OCI-LY1 (cell line): ENCODE results near the gene BCL2L13.

Experiments
- H2AFZ ChIP-seq: fragments of 200-600 bp; sonication (generic), shearing (Covaris generic); 2 replicates; pipeline ENCODE4 v1.6.0; 2014; ENCODE audit warnings: antibody characterized with exemption, mild to moderate bottlenecking, low read length
- H3F3A ChIP-seq: fragments of 200-600 bp; sonication (generic), shearing (Covaris generic); 2 replicates; pipeline ENCODE4 v1.6.0; 2014; ENCODE audit warnings: mild to moderate bottlenecking, antibody characterized with exemption, low read length, moderate library complexity; ENCODE audit not compliant: insufficient read depth
- H3K27ac ChIP-seq: fragments of 200-600 bp; sonication (generic); 2 replicates; pipeline ENCODE4 v1.5.1; 2014; ENCODE audit warnings: low read length, mixed run types, mild to moderate bottlenecking, low read depth; ENCODE audit not compliant: poor library complexity, severe bottlenecking
- H3K27me3 ChIP-seq: fragments of 200-600 bp; sonication (generic); 2 replicates; pipeline ENCODE4 v1.6.0; 2014; ENCODE audit warnings: antibody characterized with exemption, mild to moderate bottlenecking, low read length, moderate library complexity; ENCODE audit not compliant: insufficient read depth
- H3K36me3 ChIP-seq: fragments of 200-600 bp; sonication (generic); 2 replicates; pipeline ENCODE4 v1.6.1; 2014; ENCODE audit warnings: mild to moderate bottlenecking, antibody characterized with exemption, low read length, moderate library complexity, mixed read lengths; ENCODE audit not compliant: insufficient read depth
- H3K4me1 ChIP-seq: fragments of 200-600 bp; sonication (generic); 2 replicates; pipeline ENCODE4 v1.5.1; 2014; ENCODE audit warnings: mild to moderate bottlenecking, low read length, moderate library complexity; ENCODE audit not compliant: insufficient read depth, severe bottlenecking
- H3K4me2 ChIP-seq: fragments of 200-600 bp; sonication (generic), shearing (Covaris generic); 2 replicates; pipeline ENCODE4 v1.6.1; 2014; ENCODE audit warnings: low read length
- H3K4me3 ChIP-seq: fragments of 200-600 bp; sonication (generic); 2 replicates; pipeline ENCODE4 v1.5.1; 2014; ENCODE audit warnings: low read length, low read depth, mild to moderate bottlenecking, mixed read lengths; ENCODE audit not compliant: poor library complexity, severe bottlenecking
- H3K79me2 ChIP-seq: fragments of 200-600 bp; shearing (Covaris generic); 2 replicates; pipeline ENCODE4 v1.6.1; 2016; ENCODE audit warnings: mixed run types, low read length, mixed read lengths; ENCODE audit not compliant: insufficient read depth
- H3K9ac ChIP-seq: fragments of 200-600 bp; sonication (generic), shearing (Covaris generic); 2 replicates; pipeline ENCODE4 v1.6.1; 2014; ENCODE audit warnings: mild to moderate bottlenecking, low read length, mixed read lengths
- H3K9me2 ChIP-seq: fragments of 200-600 bp; sonication (generic), shearing (Covaris generic); 2 replicates; pipeline ENCODE4 v1.6.1; 2014; ENCODE audit warnings: low read depth, mild to moderate bottlenecking, low read length, mixed read lengths
- H3K9me3 ChIP-seq: fragments of 200-600 bp; shearing (Covaris generic); 2 replicates; pipeline ENCODE4 v1.6.1; 2014; ENCODE audit warnings: low read length, mixed read lengths
- H4K20me1 ChIP-seq: fragments of 200-600 bp; sonication (generic), shearing (Covaris generic); 2 replicates; pipeline ENCODE4 v1.6.0; 2016; ENCODE audit warnings: mild to moderate bottlenecking, low read length; ENCODE audit not compliant: insufficient read depth
- CTCF ChIP-seq: fragments of 200-600 bp; sonication (generic), shearing (Covaris generic); IDR thresholded peaks from 2 replicates; pipeline ENCODE4 v1.5.1; 2017; ENCODE audit warnings: mild to moderate bottlenecking, antibody characterized with exemption, low read length, moderate library complexity, mixed read lengths
- EZH2 ChIP-seq: fragments of 200-600 bp; sonication (generic), shearing (Covaris generic); IDR thresholded peaks from 2 replicates; pipeline ENCODE4 v1.8.0; 2017; ENCODE audit warnings: borderline replicate concordance, mixed run types, mild to moderate bottlenecking, antibody characterized with exemption, low read length, moderate library complexity, mixed read lengths

The BCL2L13 gene

GRCh38 chr22:17592201-17592600, 46.4 kb upstream of the BCL2L13 start:
- peaks cover 28% of the 10 kb centered on the region for H3K4me1 ChIP-seq
- no peaks in the 10 kb centered on the region for H3F3A ChIP-seq
- H3K9me2 ChIP-seq = no peaks in the 10 kb centered on the region
- peaks cover 62% of the 10 kb centered on the region for H3K36me3 ChIP-seq
- no peak for TF ChIP-seq CTCF
- no peak for TF ChIP-seq EZH2
- H3K27ac ChIP-seq = no peak overlapping the region
- no peaks in the 10 kb centered on the region for H4K20me1 ChIP-seq
- no peak overlapping the region for H3K9ac ChIP-seq
- H3K27me3 ChIP-seq = no peaks in the 10 kb centered on the region
- H2AFZ ChIP-seq = no peak overlapping the region
- no peaks in the 10 kb centered on the region for H3K9me3 ChIP-seq
- no peak overlapping the region for H3K4me3 ChIP-seq
- H3K4me2 ChIP-seq = no peak overlapping the region
- H3K79me2 ChIP-seq = no peaks in the 10 kb centered on the region

- Histone ChIP-seq H2AFZ (no peak overlapping the region), H3K9me3 (no peaks in the 10 kb centered on the region), H3K36me3 (peaks cover 78% of the 10 kb centered on the region), H3K27ac (no peak overlapping the region), H3K4me1 (peaks cover 28% of the 10 kb centered on the region), H3K27me3 (no peaks in the 10 kb centered on the region), H3K79me2 (no peaks in the 10 kb centered on the region), H3F3A (no peaks in the 10 kb centered on the region), H3K4me2 (no peak overlapping the region), H4K20me1 (no peaks in the 10 kb centered on the region), H3K9me2 (no peaks in the 10 kb centered on the region), H3K4me3 (no peak overlapping the region), H3K9ac (no peak overlapping the region)
- no peak for TF ChIP-seq CTCF
- no peak for TF ChIP-seq EZH2
Measured at GRCh38 chr22:17596226-17596625, 42.3 kb upstream of the BCL2L13 start.

DNA sequence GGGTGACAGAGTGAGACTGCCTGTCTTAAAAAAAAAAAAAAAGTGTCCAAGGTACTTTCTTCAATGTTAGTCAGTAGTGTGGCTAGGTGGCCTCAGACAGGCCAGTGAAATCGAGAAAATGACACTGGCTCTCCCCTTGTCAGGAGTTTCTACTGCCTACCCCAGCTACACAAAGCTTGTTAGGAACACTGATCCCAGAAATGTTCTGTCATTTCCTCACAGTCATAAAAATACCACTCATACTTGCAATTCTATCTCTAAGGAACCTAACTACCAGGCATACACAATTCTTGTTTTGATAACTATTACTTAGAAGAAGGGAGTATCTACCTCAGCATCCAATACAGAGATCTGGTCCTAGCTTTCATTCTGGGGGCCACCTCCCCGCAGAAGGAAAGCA, 41.3 kb upstream of the BCL2L13 start:
- H3K9ac ChIP-seq = no peak overlapping the region
- no peaks in the 10 kb centered on the region for H3F3A ChIP-seq
- no peaks in the 10 kb centered on the region for H4K20me1 ChIP-seq
- peaks cover 28% of the 10 kb centered on the region for H3K4me1 ChIP-seq
- no peak overlapping the region for H3K4me3 ChIP-seq
- H3K27me3 ChIP-seq = no peaks in the 10 kb centered on the region
- H3K9me3 ChIP-seq = no peaks in the 10 kb centered on the region
- TF ChIP-seq CTCF (no peak), EZH2 (no peak)
- H2AFZ ChIP-seq = no peak overlapping the region
- H3K36me3 ChIP-seq = peaks cover 68% of the 10 kb centered on the region
- H3K9me2 ChIP-seq = no peaks in the 10 kb centered on the region
- H3K4me2 ChIP-seq = no peak overlapping the region
- H3K27ac ChIP-seq = no peak overlapping the region
- H3K79me2 ChIP-seq = no peaks in the 10 kb centered on the region
